GM23338 (cell line): ENCODE results near the gene FREY1. TPM values are rescaled to one million over a fixed set of nuclear protein-coding genes. Genes with fewer than 3 reads are reported as not detected.

Source experiments
- ATAC-seq: fragments of 200-7000 bp; cut with Tn5 transposase; 3 replicates; pipeline ENCODE4 v1.9.1; 2020
- DNase-seq: peaks from one replicate; pipeline ENCODE4 v3.0.0-alpha.2; 2015; ENCODE audit warnings: low spot score
- H2AFZ ChIP-seq: fragments of 200-600 bp; sonication (generic); 2 replicates; pipeline ENCODE4 v1.8.0; 2016; ENCODE audit warnings: antibody characterized with exemption, mild to moderate bottlenecking, moderate library complexity
- H3F3A ChIP-seq: fragments of 200-600 bp; sonication (generic); replicated peaks from 2 replicates; pipeline ENCODE4 v1.8.0; 2017; ENCODE audit warnings: antibody characterized with exemption, mixed run types, low read depth
- H3K27ac ChIP-seq: fragments of 200-600 bp; sonication (generic); 2 replicates; pipeline ENCODE4 v1.6.1; 2016; ENCODE audit warnings: low read depth
- H3K27me3 ChIP-seq: fragments of 200-600 bp; sonication (generic); 2 replicates; pipeline ENCODE4 v1.8.0; 2016; ENCODE audit warnings: mild to moderate bottlenecking, mixed run types, moderate library complexity; ENCODE audit not compliant: insufficient read depth
- H3K36me3 ChIP-seq: fragments of 200-600 bp; sonication (generic); 2 replicates; pipeline ENCODE4 v1.8.0; 2016; ENCODE audit warnings: mild to moderate bottlenecking; ENCODE audit not compliant: insufficient read depth
- H3K4me1 ChIP-seq: fragments of 200-600 bp; sonication (generic); 2 replicates; pipeline ENCODE4 v1.8.0; 2016; ENCODE audit warnings: mild to moderate bottlenecking, moderate library complexity; ENCODE audit not compliant: insufficient read depth
- H3K4me2 ChIP-seq: fragments of 200-600 bp; sonication (generic); 2 replicates; pipeline ENCODE4 v1.7.1; 2017; ENCODE audit warnings: mixed run types
- H3K4me3 ChIP-seq: fragments of 200-600 bp; sonication (generic); 2 replicates; pipeline ENCODE4 v1.6.1; 2016; ENCODE audit warnings: mixed run types
- H3K79me2 ChIP-seq: fragments of 200-600 bp; sonication (generic); replicated peaks from 2 replicates; pipeline ENCODE4 v1.8.0; 2017; ENCODE audit warnings: mild to moderate bottlenecking; ENCODE audit not compliant: insufficient read depth
- H3K9me2 ChIP-seq: fragments of 200-600 bp; sonication (generic); 2 replicates; pipeline ENCODE4 v1.8.0; 2017; ENCODE audit not compliant: insufficient read depth
- H4K20me1 ChIP-seq: fragments of 200-600 bp; sonication (generic); replicated peaks from 2 replicates; pipeline ENCODE4 v1.8.0; 2017; ENCODE audit warnings: mild to moderate bottlenecking; ENCODE audit not compliant: insufficient read depth
- H3K27ac Mint-ChIP-seq: 2 replicates; pipeline ENCODE4 v1.8.0; 2020; ENCODE audit warnings: inconsistent platforms, mild to moderate bottlenecking, moderate library complexity, mixed read lengths
- H3K27me3 Mint-ChIP-seq: 3 replicates; pipeline ENCODE4 v1.8.0; 2022; ENCODE audit warnings: low read depth, mild to moderate bottlenecking, moderate library complexity, mixed read lengths, inconsistent platforms; ENCODE audit not compliant: insufficient read depth, poor library complexity
- H3K36me3 Mint-ChIP-seq: 3 replicates; pipeline ENCODE4 v1.8.0; 2021; ENCODE audit warnings: low read depth, mild to moderate bottlenecking, inconsistent platforms, moderate library complexity, mixed read lengths
- H3K4me1 Mint-ChIP-seq: 3 replicates; pipeline ENCODE4 v1.8.0; 2020; ENCODE audit warnings: mild to moderate bottlenecking, inconsistent platforms, mixed read lengths
- H3K4me3 Mint-ChIP-seq: 3 replicates; pipeline ENCODE4 v1.8.0; 2021; ENCODE audit warnings: moderate library complexity, mild to moderate bottlenecking, inconsistent platforms, mixed read lengths
- H3K9me3 Mint-ChIP-seq: 3 replicates; pipeline ENCODE4 v1.8.0; 2020; ENCODE audit warnings: moderate library complexity, mild to moderate bottlenecking, inconsistent platforms, mixed read lengths
- CREB1 ChIP-seq: fragments of 250-450 bp; sonication (Bioruptor Pico); IDR thresholded peaks from 2 replicates; pipeline ENCODE4 v1.5.0; 2020; ENCODE audit warnings: low read depth, mild to moderate bottlenecking, moderate library complexity
- ETS1 ChIP-seq: IDR thresholded peaks from 2 replicates; pipeline ENCODE4 v1.6.1; 2016; ENCODE audit warnings: antibody characterized with exemption
- EZH2 ChIP-seq: fragments of 200-600 bp; sonication (generic); IDR thresholded peaks from one replicate; pipeline ENCODE4 v1.8.0; 2017; ENCODE audit warnings: antibody characterized with exemption, mild to moderate bottlenecking, low read depth; ENCODE audit not compliant: unreplicated experiment
- NANOG ChIP-seq: IDR thresholded peaks from 2 replicates; pipeline ENCODE4 v1.6.1; 2016; ENCODE audit warnings: antibody characterized with exemption, borderline replicate concordance
- POLR2AphosphoS5 ChIP-seq: IDR thresholded peaks from 2 replicates; pipeline ENCODE4 v1.6.1; 2016; ENCODE audit warnings: antibody characterized with exemption, low read depth
- STAT1 ChIP-seq: IDR thresholded peaks from one replicate; pipeline ENCODE4 v1.6.1; 2016; ENCODE audit warnings: antibody characterized with exemption; ENCODE audit not compliant: unreplicated experiment
- ZNF462 ChIP-seq: fragments of 250-450 bp; sonication (Bioruptor Pico); IDR thresholded peaks from 2 replicates; pipeline ENCODE4 v1.5.0; 2020; ENCODE audit warnings: mild to moderate bottlenecking, moderate library complexity
- polyA plus RNA-seq: library from polyadenylated mRNA; unstranded; fragments of >200 nt; fragmentation: Nextera tagmentation; extraction: Ambion mirVana; gene quantifications from 2 replicates; pipeline ENCODE4 v1.2.1, GENCODE V29; 2016
- total RNA-seq: library from RNA; depleted of rRNA; stranded (reverse); fragments of >200 nt; shearing (Covaris generic); gene quantifications from 2 replicates; pipeline ENCODE4 v1.2.3, GENCODE V29; 2014
- TF ChIP-seq, protein P1 (sequence below), 2 experiments: fragments of 200-600 bp in 1 of 2; sonication (generic) in 1 of 2; conservative IDR thresholded peaks; 2 replicates each; pipeline versions ENCODE4 v1.5.1 to v1.6.1; 2016 to 2017; ENCODE audit warnings: antibody characterized with exemption in 2 of 2, low read depth in 2 of 2, mild to moderate bottlenecking in 2 of 2, moderate library complexity in 1 of 2

The FREY1 gene
- total and polyA plus RNA-seq, 2 experiments from 2014 or later: 1.1 TPM; not detected in 1

DNA sequence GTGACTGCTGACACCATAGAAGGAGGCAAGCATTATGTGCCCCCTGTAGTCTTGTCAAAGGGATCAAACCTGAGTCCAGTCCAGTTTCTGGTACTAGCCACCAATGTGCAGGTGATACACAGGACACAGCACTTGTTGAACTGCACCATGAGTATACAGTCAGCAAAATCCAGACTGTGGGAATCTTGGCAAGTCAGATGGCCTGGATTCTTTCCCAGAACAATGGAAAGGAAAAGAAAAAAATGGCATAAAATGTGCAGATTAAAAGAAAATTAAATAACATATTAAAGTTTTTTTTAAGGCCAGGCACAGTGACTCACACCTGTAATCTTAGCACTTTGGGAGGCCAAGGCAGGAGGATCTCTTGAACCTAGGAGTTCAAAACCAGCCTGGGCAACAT, 43.0 kb downstream of the FREY1 start:
- Histone ChIP-seq H4K20me1 (no peaks in the 10 kb centered on the region; the same call in 1 of the 2 replicates), H3K79me2 (no peaks in the 10 kb centered on the region), H3K4me1 (peaks cover under 1% of the 10 kb centered on the region; the same call in 1 of the 2 replicates), H3F3A (no peaks in the 10 kb centered on the region), H3K36me3 (no peaks in the 10 kb centered on the region), H3K4me3 (no peak overlapping the region), H3K27me3 (no peaks in the 10 kb centered on the region), H3K27ac (no peak overlapping the region), H2AFZ (no peak overlapping the region), H3K9me2 (no peaks in the 10 kb centered on the region), H3K4me2 (no peak overlapping the region)
- Mint-ChIP-seq H3K36me3 (peaks cover 18% of the 10 kb centered on the region; the same call in 2 of the 3 replicates), H3K27ac (no peak overlapping the region), H3K27me3 (peaks cover 2% of the 10 kb centered on the region), H3K9me3 (no peaks in the 10 kb centered on the region), H3K4me1 (peaks cover 12% of the 10 kb centered on the region), H3K4me3 (no peak overlapping the region)
- no peak for TF ChIP-seq STAT1
- TF ChIP-seq EZH2: no peak
- no peak for TF ChIP-seq ZNF462 (CRISPR knock-in tag)
- ATAC-seq (no peak), DNase-seq (no peak)

GRCh38 chr11:45860764-45861510, 46.1 kb downstream of the FREY1 start:
- H3K9me2 ChIP-seq: no peaks in the 10 kb centered on the region
- no peak overlapping the region for H3K27ac ChIP-seq
- no peaks in the 10 kb centered on the region for H3K36me3 ChIP-seq
- H3F3A ChIP-seq: no peaks in the 10 kb centered on the region
- Mint-ChIP-seq H3K4me1 (peaks cover 20% of the 10 kb centered on the region), H3K36me3 (peaks cover 21% of the 10 kb centered on the region; the same call in 1 of the 3 replicates), H3K27ac (no peak overlapping the region), H3K9me3 (no peaks in the 10 kb centered on the region), H3K4me3 (no peak overlapping the region), H3K27me3 (peaks cover 4% of the 10 kb centered on the region)
- no peaks in the 10 kb centered on the region for H3K79me2 ChIP-seq
- DNase-seq: no peak
- H3K4me2 ChIP-seq: no peak overlapping the region
- no peaks in the 10 kb centered on the region for H3K27me3 ChIP-seq
- no peak overlapping the region for H3K4me3 ChIP-seq
- TF ChIP-seq, protein P1, sequence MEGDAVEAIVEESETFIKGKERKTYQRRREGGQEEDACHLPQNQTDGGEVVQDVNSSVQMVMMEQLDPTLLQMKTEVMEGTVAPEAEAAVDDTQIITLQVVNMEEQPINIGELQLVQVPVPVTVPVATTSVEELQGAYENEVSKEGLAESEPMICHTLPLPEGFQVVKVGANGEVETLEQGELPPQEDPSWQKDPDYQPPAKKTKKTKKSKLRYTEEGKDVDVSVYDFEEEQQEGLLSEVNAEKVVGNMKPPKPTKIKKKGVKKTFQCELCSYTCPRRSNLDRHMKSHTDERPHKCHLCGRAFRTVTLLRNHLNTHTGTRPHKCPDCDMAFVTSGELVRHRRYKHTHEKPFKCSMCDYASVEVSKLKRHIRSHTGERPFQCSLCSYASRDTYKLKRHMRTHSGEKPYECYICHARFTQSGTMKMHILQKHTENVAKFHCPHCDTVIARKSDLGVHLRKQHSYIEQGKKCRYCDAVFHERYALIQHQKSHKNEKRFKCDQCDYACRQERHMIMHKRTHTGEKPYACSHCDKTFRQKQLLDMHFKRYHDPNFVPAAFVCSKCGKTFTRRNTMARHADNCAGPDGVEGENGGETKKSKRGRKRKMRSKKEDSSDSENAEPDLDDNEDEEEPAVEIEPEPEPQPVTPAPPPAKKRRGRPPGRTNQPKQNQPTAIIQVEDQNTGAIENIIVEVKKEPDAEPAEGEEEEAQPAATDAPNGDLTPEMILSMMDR (conservative IDR thresholded peaks at IDR 0.05; ENCODE audit: low read depth in 2 of 2): no peak
- TF ChIP-seq STAT1 (no peak), EZH2 (no peak), ETS1 (no peak), CREB1 (CRISPR knock-in tag) (no peak), POLR2AphosphoS5 (no peak), NANOG (no peak)
- peaks cover 8% of the 10 kb centered on the region for H4K20me1 ChIP-seq
- no peak for ATAC-seq
- H3K4me1 ChIP-seq: peaks cover 15% of the 10 kb centered on the region
- H2AFZ ChIP-seq: no peak overlapping the region
